ENCODE measurements around the gene MTHFS. TPM values are rescaled to one million over a fixed set of nuclear protein-coding genes. Genes with fewer than 3 reads are reported as not detected.
A peak's percentile ranks its signal among the peaks of the same experiment; 100 is the strongest.

The MTHFS gene
- total RNA-seq, 6 donors from 2014 or later: 15.0 to 60.8 (median 33.8) TPM

DNA sequence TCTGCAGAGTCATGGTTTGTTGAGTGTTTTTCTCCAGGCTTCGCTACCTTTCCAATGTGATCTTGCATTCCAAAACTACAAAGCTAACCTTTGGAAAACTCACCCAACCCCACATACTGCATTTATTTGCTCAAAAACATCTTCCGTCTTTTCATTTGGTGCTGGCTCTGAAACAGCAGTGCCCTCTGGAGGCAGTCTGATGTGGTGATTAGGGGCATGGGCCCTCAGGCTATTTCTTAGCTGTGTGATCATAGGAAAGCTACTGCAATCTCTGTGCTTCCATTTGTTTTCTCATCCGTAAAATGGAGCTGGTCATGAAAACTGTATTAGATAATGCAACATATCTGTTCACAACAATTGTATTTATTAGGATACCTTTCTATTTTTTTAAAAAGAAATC lies 47.0 kb downstream of the MTHFS start:
- H3K36me3 ChIP-seq: peaks cover 0 to 17% (median 7%) of the 10 kb centered on the region in 4 donors
- no peak overlapping the region for H3K27ac ChIP-seq
- no peak overlapping the region for H3K4me3 ChIP-seq
- WGBS, 2 donors: 73 to 83% methylated on average over 3 of the region's 3 CpGs
- peaks cover 0 to 11% (median 3%) of the 10 kb centered on the region in 4 donors for H3K4me1 ChIP-seq
- H3K9me3 ChIP-seq: no peaks in the 10 kb centered on the region
- H3K27me3 ChIP-seq: no peaks in the 10 kb centered on the region
- peak in 1 of 2 donors; percentile 30 for DNase-seq
- TF ChIP-seq EP300 (IDR thresholded peaks at IDR 0.05): no peak
- TF ChIP-seq, protein P1, sequence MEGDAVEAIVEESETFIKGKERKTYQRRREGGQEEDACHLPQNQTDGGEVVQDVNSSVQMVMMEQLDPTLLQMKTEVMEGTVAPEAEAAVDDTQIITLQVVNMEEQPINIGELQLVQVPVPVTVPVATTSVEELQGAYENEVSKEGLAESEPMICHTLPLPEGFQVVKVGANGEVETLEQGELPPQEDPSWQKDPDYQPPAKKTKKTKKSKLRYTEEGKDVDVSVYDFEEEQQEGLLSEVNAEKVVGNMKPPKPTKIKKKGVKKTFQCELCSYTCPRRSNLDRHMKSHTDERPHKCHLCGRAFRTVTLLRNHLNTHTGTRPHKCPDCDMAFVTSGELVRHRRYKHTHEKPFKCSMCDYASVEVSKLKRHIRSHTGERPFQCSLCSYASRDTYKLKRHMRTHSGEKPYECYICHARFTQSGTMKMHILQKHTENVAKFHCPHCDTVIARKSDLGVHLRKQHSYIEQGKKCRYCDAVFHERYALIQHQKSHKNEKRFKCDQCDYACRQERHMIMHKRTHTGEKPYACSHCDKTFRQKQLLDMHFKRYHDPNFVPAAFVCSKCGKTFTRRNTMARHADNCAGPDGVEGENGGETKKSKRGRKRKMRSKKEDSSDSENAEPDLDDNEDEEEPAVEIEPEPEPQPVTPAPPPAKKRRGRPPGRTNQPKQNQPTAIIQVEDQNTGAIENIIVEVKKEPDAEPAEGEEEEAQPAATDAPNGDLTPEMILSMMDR (IDR thresholded peaks at IDR 0.05): peak in 3 of 6 experiments; percentile 30 to 45 (median 33)
- no peak for ATAC-seq (ENCODE audit: low FRiP score in 2 of 2)

DNA sequence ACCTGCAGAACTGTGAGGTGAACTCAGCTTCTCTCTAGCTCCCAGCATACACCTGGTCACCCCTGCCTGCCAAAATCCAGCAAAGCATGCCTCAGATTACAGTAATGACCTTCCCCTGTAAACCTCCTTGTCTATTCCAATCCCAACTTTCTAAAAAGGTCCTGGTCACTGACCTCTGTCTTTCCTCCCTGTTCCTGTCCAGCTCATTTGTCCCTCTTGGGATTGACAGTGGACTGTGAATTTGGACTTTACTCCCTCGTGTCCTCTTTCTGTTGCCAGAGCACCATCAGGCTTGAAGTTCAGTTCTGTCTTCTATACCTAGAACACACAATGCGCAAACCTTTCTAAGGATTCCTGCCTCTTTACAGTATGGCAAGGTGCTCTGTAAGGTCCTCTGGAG lies 50.3 kb downstream of the MTHFS start:
- 95 to 96% methylated on average over 2 of the region's 2 CpGs for WGBS, 2 donors
- Histone ChIP-seq H3K9me3 (no peaks in the 10 kb centered on the region), H3K4me3 (no peak overlapping the region), H3K36me3 (peaks cover 0 to 26% (median 7%) of the 10 kb centered on the region in 4 donors), H3K27ac (no peak overlapping the region), H3K4me1 (no peaks in the 10 kb centered on the region), H3K27me3 (no peaks in the 10 kb centered on the region)
- no peak for DNase-seq
- no peak for ATAC-seq (ENCODE audit: low FRiP score in 2 of 2)
- TF ChIP-seq POLR2A (IDR thresholded peaks at IDR 0.05): no peak
- no peak for TF ChIP-seq POLR2AphosphoS5 (IDR thresholded peaks at IDR 0.05)
- TF ChIP-seq, protein P1 (IDR thresholded peaks at IDR 0.05): no peak
- no peak for TF ChIP-seq EP300 (IDR thresholded peaks at IDR 0.05)

DNA sequence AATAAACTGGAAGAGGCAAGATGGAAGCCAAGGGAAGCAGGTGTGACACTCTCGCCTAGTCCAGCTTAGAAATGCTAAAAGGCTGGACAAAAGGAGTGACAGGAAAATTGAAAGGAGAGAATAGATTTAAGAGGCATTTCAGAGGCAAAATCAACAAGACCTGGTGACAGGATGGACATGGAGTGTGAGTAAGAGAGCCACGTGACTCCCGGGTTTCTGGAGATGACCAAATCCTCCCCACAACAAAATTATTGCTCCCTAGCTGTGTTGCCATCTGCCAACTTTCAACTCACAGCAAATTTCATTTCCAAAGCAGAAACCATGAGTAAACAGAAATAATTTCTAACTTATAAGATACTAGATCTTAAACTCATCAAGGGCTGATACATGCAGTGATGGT lies 52.6 kb downstream of the MTHFS start:
- WGBS, 2 donors: 90% methylated on average over 3 of the region's 3 CpGs
- no peaks in the 10 kb centered on the region for H3K27me3 ChIP-seq
- no peaks in the 10 kb centered on the region for H3K9me3 ChIP-seq
- DNase-seq (no peak), ATAC-seq (ENCODE audit: low FRiP score in 2 of 2) (no peak)
- H3K4me3 ChIP-seq: no peak overlapping the region
- H3K27ac ChIP-seq: no peak overlapping the region
- TF ChIP-seq POLR2A (IDR thresholded peaks at IDR 0.05): no peak
- no peak for TF ChIP-seq POLR2AphosphoS5 (IDR thresholded peaks at IDR 0.05)
- no peak for TF ChIP-seq EP300 (IDR thresholded peaks at IDR 0.05)
- TF ChIP-seq, protein P1 (IDR thresholded peaks at IDR 0.05): no peak
- H3K36me3 ChIP-seq: peaks cover 0 to 35% (median 9%) of the 10 kb centered on the region in 4 donors
- H3K4me1 ChIP-seq: no peaks in the 10 kb centered on the region

DNA sequence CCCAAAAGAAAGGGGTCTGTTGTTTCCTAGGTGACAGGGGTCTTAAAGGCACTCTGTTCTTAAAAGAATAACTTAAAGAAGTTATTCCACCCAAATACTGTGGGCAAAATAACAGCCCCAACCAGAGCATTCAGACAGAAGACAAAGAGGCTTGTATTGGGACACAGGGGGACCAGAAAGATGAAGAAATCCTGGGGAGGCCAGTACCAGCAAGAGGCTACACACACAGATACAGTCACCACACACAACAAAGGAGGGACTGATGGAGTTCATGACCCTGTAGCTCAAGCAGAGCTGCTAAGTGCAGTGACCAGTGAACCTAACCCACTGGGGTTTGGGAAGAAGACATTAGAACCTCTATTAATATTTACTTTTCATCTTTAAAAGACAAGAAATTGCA lies 59.0 kb downstream of the MTHFS start:
- ATAC-seq (ENCODE audit: low FRiP score in 2 of 2): no peak
- no peaks in the 10 kb centered on the region for H3K9me3 ChIP-seq
- H3K4me3 ChIP-seq: no peak overlapping the region
- H3K36me3 ChIP-seq: peaks cover 0 to 13% (median 4%) of the 10 kb centered on the region in 4 donors
- TF ChIP-seq, protein P1 (IDR thresholded peaks at IDR 0.05): no peak
- TF ChIP-seq POLR2A (IDR thresholded peaks at IDR 0.05) (no peak), POLR2AphosphoS5 (IDR thresholded peaks at IDR 0.05) (no peak), EP300 (IDR thresholded peaks at IDR 0.05) (no peak)
- H3K27ac ChIP-seq: no peak overlapping the region
- peaks cover 0 to 6% (median 2%) of the 10 kb centered on the region in 4 donors for H3K4me1 ChIP-seq
- no peak for DNase-seq
- H3K27me3 ChIP-seq: no peaks in the 10 kb centered on the region

DNA sequence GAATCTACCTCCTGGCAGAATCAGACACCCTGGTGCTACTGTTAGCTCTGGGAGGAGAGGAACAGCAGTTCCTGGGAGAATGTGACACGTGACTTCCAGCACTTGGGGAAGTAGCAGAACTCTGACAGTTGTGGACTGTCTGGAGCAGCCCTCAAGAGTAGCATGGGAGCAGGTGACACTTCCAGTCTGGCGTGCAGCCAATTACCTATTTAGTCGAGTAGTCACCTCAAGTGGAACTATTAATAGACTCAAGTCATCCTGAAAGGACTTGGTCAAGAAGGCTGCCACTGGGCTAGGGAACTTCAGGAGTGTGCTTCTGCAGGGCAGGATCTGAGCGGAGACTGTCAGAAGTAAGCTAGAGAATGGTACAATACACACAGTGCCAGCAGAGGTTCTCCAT lies 62.3 kb downstream of the MTHFS start:
- peak; percentile 71 to 84 for ATAC-seq (ENCODE audit: low FRiP score in 2 of 2)
- TF ChIP-seq EP300 (IDR thresholded peaks at IDR 0.05) (peak in 2 of 4 donors; percentile 16 to 85), POLR2A (IDR thresholded peaks at IDR 0.05) (no peak), POLR2AphosphoS5 (IDR thresholded peaks at IDR 0.05) (peak; percentile 37 to 76)
- TF ChIP-seq, protein P1 (IDR thresholded peaks at IDR 0.05): no peak
- 39% methylated on average over 4 of the region's 4 CpGs for WGBS, 2 donors

More for the DNA sequence above, 62.3 kb downstream of the MTHFS start:
- H3K9me3 ChIP-seq: no peaks in the 10 kb centered on the region
- peaks cover 0 to 6% (median 2%) of the 10 kb centered on the region in 4 donors for H3K4me1 ChIP-seq
- DNase-seq: peak in 1 of 2 donors; percentile 91
- no peak overlapping the region for H3K4me3 ChIP-seq
- H3K27ac ChIP-seq: no peak overlapping the region
- H3K36me3 ChIP-seq: peaks cover 0 to 6% (median 2%) of the 10 kb centered on the region in 4 donors
- no peaks in the 10 kb centered on the region for H3K27me3 ChIP-seq
